Mucosa of gallbladder (tissue), 1 donor: ENCODE data around the gene CHRNB2. TPM values are rescaled to one million over a fixed set of nuclear protein-coding genes. Genes with fewer than 3 reads are reported as not detected.
"Not testable (repeated sequence)": the region's sequence is repeated elsewhere in the genome, so short reads cannot be mapped to it uniquely, and the experiment has no call there.

Experiments used
- DNase-seq: peaks from one replicate; pipeline ENCODE4 v3.0.0-alpha.2; 2020; ENCODE audit warnings: low spot score
- total RNA-seq: library from RNA; stranded (reverse); gene quantifications from one replicate; pipeline ENCODE4 v1.2.1, GENCODE V29; 2021
- donor health status: DM: no; HTN: no; CAD: no.

The CHRNB2 gene
- 0.17 TPM for total RNA-seq

GRCh38 chr1:154567386-154568156 lies at the start of gene CHRNB2:
Gene CHRNB2 (plus strand): TSS chr1:154567778. CDS start chr1:154568045, 267 bp downstream.
- peak; percentile 70 for DNase-seq

GRCh38 chr1:154519591-154519991 lies 48.0 kb upstream of the CHRNB2 start:
- DNase-seq: no peak

GRCh38 chr1:154520333-154520732 lies 47.2 kb upstream of the CHRNB2 start:
- DNase-seq: no peak

- DNase-seq: no peak
Observed at GRCh38 chr1:154521695-154522094, 45.9 kb upstream of the CHRNB2 start.

- no peak for DNase-seq
Observed at GRCh38 chr1:154524881-154525280, 42.7 kb upstream of the CHRNB2 start.

- DNase-seq: no peak
Observed at GRCh38 chr1:154527192-154527591, 40.4 kb upstream of the CHRNB2 start.

- DNase-seq: no peak
Observed at GRCh38 chr1:154529308-154529707, 38.3 kb upstream of the CHRNB2 start.

- not testable (repeated sequence) for DNase-seq
Observed at GRCh38 chr1:154531950-154532349, 35.6 kb upstream of the CHRNB2 start.

- no peak for DNase-seq
Observed at GRCh38 chr1:154533952-154534844, 33.4 kb upstream of the CHRNB2 start.

GRCh38 chr1:154536570-154536969 lies 31.0 kb upstream of the CHRNB2 start:
- DNase-seq: no peak

GRCh38 chr1:154539486-154540483 lies 27.8 kb upstream of the CHRNB2 start:
- DNase-seq: no peak

GRCh38 chr1:154541231-154541630 lies 26.3 kb upstream of the CHRNB2 start:
- DNase-seq: no peak

GRCh38 chr1:154546264-154547063 lies 21.1 kb upstream of the CHRNB2 start:
- peak; percentile 48 for DNase-seq

GRCh38 chr1:154547105-154547732 lies 20.4 kb upstream of the CHRNB2 start:
- DNase-seq: no peak

- no peak for DNase-seq
Observed at GRCh38 chr1:154548028-154548427, 19.6 kb upstream of the CHRNB2 start.

GRCh38 chr1:154549202-154549770 lies 18.3 kb upstream of the CHRNB2 start:
- no peak for DNase-seq

- DNase-seq: no peak
Observed at GRCh38 chr1:154550070-154550469, 17.5 kb upstream of the CHRNB2 start.

- DNase-seq: no peak
Observed at GRCh38 chr1:154550657-154551056, 16.9 kb upstream of the CHRNB2 start.

- no peak for DNase-seq
Observed at GRCh38 chr1:154551474-154551873, 16.1 kb upstream of the CHRNB2 start.

- no peak for DNase-seq
Observed at GRCh38 chr1:154552036-154552435, 15.5 kb upstream of the CHRNB2 start.
